ENCODE results near the gene ADD1. TPM values are rescaled to one million over a fixed set of nuclear protein-coding genes. Genes with fewer than 3 reads are reported as not detected.

The ADD1 gene
- total RNA-seq, 4 donors from 2014 or later = 122 to 299 (median 196) TPM

DNA sequence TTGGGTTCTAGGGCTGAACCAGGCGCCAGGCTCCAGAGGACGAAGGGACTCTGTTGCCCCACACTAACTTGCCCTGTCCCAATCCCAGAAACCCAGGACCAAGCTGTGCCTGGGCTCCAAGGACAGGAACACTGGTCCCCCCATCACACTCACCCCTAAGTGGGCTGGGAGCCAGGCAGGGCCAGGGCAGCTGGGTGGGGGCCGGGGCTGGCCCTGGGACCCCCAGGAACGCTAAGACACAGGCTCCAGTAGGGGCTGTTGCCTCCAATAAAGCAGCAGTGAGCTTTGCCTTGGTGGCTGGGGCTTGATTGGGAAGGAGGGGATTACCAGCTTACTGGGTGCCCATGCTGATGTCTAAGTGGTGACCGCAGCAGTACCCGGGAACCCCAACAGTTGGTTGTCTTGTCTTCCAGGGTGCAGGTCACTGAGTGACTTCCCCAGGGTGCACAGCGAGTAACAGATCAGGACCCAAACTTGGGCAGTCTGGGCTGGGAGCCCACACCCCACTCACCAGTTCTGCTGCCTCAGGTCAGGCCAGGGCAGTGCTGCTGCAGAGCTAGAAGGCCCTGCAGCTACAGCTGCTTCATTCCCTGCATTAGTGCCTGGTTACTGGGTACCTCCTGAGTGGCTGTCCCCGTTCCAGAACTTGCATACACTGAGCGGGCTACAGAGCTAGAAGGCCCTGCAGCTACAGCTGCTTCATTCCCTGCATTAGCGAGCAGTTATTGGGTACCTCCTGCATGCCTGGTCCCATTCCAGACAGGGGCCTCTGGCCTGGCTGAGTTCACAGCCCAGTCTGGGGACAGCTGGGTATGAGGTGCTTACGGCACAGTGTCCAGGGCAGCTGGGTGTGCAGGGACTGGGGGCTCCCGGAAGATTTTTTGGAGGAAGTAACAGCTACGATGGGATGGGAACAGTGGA lies 9.4 kb upstream of the ADD1 start:
- Histone ChIP-seq H3K4me3 (no peak overlapping the region), H3K36me3 (peaks cover 70% of the 10 kb centered on the region), H3K27ac (no peak overlapping the region), H3K9me3 (no peaks in the 10 kb centered on the region), H3K27me3 (no peaks in the 10 kb centered on the region), H3K4me1 (peaks cover 24% of the 10 kb centered on the region)
- TF ChIP-seq POLR2A (IDR thresholded peaks at IDR 0.05) (no peak), EP300 (IDR thresholded peaks at IDR 0.05) (no peak), POLR2AphosphoS5 (IDR thresholded peaks at IDR 0.05) (no peak)
- TF ChIP-seq, protein P1, sequence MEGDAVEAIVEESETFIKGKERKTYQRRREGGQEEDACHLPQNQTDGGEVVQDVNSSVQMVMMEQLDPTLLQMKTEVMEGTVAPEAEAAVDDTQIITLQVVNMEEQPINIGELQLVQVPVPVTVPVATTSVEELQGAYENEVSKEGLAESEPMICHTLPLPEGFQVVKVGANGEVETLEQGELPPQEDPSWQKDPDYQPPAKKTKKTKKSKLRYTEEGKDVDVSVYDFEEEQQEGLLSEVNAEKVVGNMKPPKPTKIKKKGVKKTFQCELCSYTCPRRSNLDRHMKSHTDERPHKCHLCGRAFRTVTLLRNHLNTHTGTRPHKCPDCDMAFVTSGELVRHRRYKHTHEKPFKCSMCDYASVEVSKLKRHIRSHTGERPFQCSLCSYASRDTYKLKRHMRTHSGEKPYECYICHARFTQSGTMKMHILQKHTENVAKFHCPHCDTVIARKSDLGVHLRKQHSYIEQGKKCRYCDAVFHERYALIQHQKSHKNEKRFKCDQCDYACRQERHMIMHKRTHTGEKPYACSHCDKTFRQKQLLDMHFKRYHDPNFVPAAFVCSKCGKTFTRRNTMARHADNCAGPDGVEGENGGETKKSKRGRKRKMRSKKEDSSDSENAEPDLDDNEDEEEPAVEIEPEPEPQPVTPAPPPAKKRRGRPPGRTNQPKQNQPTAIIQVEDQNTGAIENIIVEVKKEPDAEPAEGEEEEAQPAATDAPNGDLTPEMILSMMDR (IDR thresholded peaks at IDR 0.05) = no peak
- WGBS = 81% methylated on average over 8 of the region's 13 CpGs
- no peak for DNase-seq (ENCODE audit: low spot score in 2 of 2)

DNA sequence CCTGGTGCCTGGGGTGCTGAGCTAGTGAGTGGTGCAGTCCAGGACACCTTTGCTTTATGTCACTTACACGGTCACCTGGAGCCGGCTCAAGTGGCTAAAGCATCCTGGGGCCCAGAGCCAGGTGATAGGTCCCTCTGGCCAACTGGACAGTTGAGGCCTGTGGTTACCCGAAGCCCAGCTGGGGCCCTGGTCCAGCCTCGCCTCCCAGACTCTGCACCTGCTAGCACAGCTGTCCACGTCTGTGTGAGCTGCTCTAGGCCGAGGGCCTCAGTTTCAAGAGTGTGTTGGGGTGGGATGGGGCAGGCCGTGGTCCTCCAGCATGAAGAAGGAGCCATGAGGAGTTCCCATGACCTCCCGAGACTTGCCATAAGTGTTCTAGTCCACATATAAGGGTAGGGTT lies 7.7 kb upstream of the ADD1 start:
- TF ChIP-seq POLR2AphosphoS5 (IDR thresholded peaks at IDR 0.05) = no peak
- TF ChIP-seq, protein P1 (IDR thresholded peaks at IDR 0.05) = no peak
- no peak for TF ChIP-seq EP300 (IDR thresholded peaks at IDR 0.05)
- no peak for TF ChIP-seq POLR2A (IDR thresholded peaks at IDR 0.05)
- Histone ChIP-seq H3K4me3 (no peak overlapping the region), H3K4me1 (peaks cover 24% of the 10 kb centered on the region), H3K27ac (no peak overlapping the region), H3K9me3 (no peaks in the 10 kb centered on the region), H3K36me3 (peaks cover 52% of the 10 kb centered on the region), H3K27me3 (no peaks in the 10 kb centered on the region)
- 94% methylated on average over 7 of the region's 8 CpGs for WGBS
- DNase-seq (ENCODE audit: low spot score in 2 of 2) = no peak

DNA sequence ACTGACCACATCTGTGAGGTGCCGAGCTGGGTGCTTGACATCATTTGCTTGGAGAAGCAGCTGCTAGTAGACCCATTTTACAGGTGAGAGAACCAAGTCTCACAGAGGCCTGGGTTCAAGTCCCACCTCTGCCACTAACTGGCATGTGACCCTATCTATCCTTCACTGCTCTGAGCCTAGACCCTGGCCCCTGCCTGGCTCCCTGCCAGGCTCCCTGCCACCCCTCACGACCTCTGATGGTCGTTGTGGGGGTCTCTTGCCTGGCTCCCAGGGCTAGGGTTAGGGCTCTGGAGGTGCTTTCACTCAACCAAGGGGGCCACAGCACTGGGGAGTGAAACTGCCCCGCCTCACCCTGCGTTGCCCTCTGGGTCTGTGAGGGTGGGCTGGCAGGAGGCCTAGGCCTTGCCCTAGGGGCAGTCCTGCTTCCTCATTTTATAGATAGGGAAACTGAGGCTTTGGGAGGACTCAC lies 7.2 kb upstream of the ADD1 start:
- Histone ChIP-seq H3K4me3 (no peak overlapping the region), H3K4me1 (peaks cover 24% of the 10 kb centered on the region), H3K27ac (no peak overlapping the region), H3K36me3 (peaks cover 48% of the 10 kb centered on the region), H3K9me3 (no peaks in the 10 kb centered on the region), H3K27me3 (no peaks in the 10 kb centered on the region)
- WGBS = 100% methylated on average over 4 of the region's 5 CpGs
- DNase-seq (ENCODE audit: low spot score in 2 of 2) = no peak
- TF ChIP-seq POLR2AphosphoS5 (IDR thresholded peaks at IDR 0.05) (no peak), EP300 (IDR thresholded peaks at IDR 0.05) (no peak)

DNA sequence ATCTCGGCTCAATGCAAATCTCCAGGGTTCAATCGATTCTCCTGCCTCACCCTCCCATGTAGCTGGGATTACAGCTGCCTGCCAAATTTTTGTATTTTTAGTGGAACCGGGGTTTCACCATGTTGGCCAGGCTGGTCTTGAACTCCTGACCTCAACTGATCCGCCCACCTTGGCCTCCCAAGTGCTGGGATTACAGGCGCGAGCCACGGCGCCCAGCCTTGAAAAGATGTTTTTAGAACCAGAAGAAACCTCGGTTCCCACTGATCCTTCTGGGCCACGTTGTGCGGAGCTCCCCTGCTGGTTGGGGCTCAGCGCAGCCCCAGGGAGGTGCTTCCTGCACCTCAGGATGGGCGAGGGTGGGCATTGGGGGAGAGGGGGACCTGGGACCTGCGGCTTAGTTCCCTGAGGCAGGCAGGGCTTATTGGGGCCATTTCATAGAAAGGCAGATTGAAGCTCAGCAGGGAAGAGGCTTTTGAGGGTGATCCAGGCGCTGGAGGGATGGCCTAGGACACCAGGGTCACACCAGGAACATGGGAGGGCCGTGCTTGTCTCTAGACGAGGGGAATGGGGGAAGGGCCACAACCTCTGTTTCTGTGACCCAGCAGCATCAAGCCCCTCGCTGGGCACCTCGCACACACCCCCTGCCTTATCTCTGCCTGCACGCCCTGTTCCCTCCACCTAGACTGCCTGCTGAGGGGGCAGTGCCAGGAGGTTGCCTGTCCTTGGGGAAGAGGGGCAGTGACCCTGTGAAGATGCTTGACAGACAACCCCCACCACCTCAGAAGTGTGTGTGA lies 6.3 kb upstream of the ADD1 start:
- 69% methylated on average over 10 of the region's 20 CpGs for WGBS

DNA sequence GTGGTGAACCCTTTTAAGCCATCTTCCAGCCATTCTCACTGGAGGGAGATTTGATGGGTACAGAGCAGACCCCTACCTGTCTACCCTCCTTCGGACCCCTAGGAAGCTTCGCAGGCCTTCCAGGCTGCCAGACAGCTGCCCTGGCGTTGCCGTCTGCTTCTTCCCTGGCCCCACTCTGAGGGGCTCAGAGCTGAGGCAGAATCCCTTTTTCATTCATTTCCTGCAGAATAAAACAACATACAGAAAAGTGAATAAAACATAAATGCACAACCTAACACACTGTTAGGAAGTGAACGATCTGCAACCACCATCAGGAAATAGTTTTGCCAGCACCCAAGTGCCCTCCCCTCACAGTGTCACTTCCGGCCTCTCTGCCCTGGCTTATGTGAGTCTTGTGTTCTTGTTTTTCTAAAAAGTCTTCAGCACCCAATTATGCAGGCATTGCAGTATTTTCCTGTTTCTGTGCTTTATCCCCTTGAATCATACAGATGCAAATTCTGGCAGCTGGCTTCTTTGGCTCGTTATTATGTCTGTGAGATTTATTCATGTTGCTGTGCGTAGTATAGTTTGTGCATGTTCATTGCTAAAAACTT lies 5.6 kb upstream of the ADD1 start:
- TF ChIP-seq EP300 (IDR thresholded peaks at IDR 0.05) (no peak), POLR2AphosphoS5 (IDR thresholded peaks at IDR 0.05) (no peak), POLR2A (IDR thresholded peaks at IDR 0.05) (no peak)
- TF ChIP-seq, protein P1 (IDR thresholded peaks at IDR 0.05) = no peak
- H3K36me3 ChIP-seq = peaks cover 32% of the 10 kb centered on the region
- H3K4me3 ChIP-seq = peak overlapping the region; percentile 24
- no peaks in the 10 kb centered on the region for H3K9me3 ChIP-seq
- peak overlapping the region; percentile 19 for H3K27ac ChIP-seq
- 43% methylated on average over 8 of the region's 8 CpGs for WGBS
- DNase-seq (ENCODE audit: low spot score in 2 of 2) = no peak
- no peaks in the 10 kb centered on the region for H3K27me3 ChIP-seq
- H3K4me1 ChIP-seq = peaks cover 29% of the 10 kb centered on the region

More for the DNA sequence above, 6.3 kb upstream of the ADD1 start:
- TF ChIP-seq POLR2AphosphoS5 (IDR thresholded peaks at IDR 0.05) = no peak
- no peak for TF ChIP-seq EP300 (IDR thresholded peaks at IDR 0.05)
- TF ChIP-seq, protein P1 (IDR thresholded peaks at IDR 0.05) = no peak
- TF ChIP-seq POLR2A (IDR thresholded peaks at IDR 0.05) = no peak
- H3K36me3 ChIP-seq = peaks cover 39% of the 10 kb centered on the region
- H3K27me3 ChIP-seq = no peaks in the 10 kb centered on the region
- H3K27ac ChIP-seq = peak overlapping the region; percentile 19
- no peak for DNase-seq (ENCODE audit: low spot score in 2 of 2)
- H3K9me3 ChIP-seq = no peaks in the 10 kb centered on the region
- peaks cover 24% of the 10 kb centered on the region for H3K4me1 ChIP-seq
- H3K4me3 ChIP-seq = peak overlapping the region; percentile 24

All from suprapubic skin (tissue), 4 donors.